HL-60 (cell line): ENCODE measurements around the gene MTMR1.

Experiments
- CTCF ChIP-seq: IDR thresholded peaks from one replicate; pipeline ENCODE4 v1.5.1; 2011; ENCODE audit warnings: low read length, control low read depth, inconsistent platforms; ENCODE audit not compliant: insufficient read depth
- GABPA ChIP-seq: IDR thresholded peaks from 2 replicates; pipeline ENCODE4 v1.6.1; 2012; ENCODE audit warnings: low read depth
- POLR2AphosphoS5 ChIP-seq: IDR thresholded peaks from 2 replicates; pipeline ENCODE4 v1.6.1; 2012; ENCODE audit warnings: low read depth
- REST ChIP-seq: IDR thresholded peaks from 2 replicates; pipeline ENCODE4 v1.6.1; 2012; ENCODE audit warnings: low read depth; ENCODE audit not compliant: insufficient replicate concordance

- TF ChIP-seq CTCF (no peak), POLR2AphosphoS5 (no peak), REST (no peak), GABPA (no peak)
These were observed 77.9 kb downstream of the MTMR1 start for GRCh38 chrX:150771116-150771515.
